Hepatocyte (in vitro differentiated cells): ENCODE data around the gene TTLL12.

Experiments used
- EZH2 ChIP-seq: fragments of 200-600 bp; sonication (generic); IDR thresholded peaks from 2 replicates; pipeline ENCODE4 v1.6.1; 2016; ENCODE audit warnings: antibody characterized with exemption, mild to moderate bottlenecking, borderline replicate concordance
- TF ChIP-seq, protein P1 (sequence below): fragments of 200-600 bp; sonication (generic); IDR thresholded peaks from 2 replicates; pipeline ENCODE4 v1.5.1; 2016; ENCODE audit warnings: antibody characterized with exemption, mild to moderate bottlenecking; ENCODE audit not compliant: poor library complexity

GRCh38 chr22:43205748-43206508 is 19.0 kb upstream of the TTLL12 start:
- TF ChIP-seq, protein P1, sequence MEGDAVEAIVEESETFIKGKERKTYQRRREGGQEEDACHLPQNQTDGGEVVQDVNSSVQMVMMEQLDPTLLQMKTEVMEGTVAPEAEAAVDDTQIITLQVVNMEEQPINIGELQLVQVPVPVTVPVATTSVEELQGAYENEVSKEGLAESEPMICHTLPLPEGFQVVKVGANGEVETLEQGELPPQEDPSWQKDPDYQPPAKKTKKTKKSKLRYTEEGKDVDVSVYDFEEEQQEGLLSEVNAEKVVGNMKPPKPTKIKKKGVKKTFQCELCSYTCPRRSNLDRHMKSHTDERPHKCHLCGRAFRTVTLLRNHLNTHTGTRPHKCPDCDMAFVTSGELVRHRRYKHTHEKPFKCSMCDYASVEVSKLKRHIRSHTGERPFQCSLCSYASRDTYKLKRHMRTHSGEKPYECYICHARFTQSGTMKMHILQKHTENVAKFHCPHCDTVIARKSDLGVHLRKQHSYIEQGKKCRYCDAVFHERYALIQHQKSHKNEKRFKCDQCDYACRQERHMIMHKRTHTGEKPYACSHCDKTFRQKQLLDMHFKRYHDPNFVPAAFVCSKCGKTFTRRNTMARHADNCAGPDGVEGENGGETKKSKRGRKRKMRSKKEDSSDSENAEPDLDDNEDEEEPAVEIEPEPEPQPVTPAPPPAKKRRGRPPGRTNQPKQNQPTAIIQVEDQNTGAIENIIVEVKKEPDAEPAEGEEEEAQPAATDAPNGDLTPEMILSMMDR = no peak
- no peak for TF ChIP-seq EZH2
